K562 (cell line): ENCODE data around the gene MTHFR. TPM values are rescaled to one million over a fixed set of nuclear protein-coding genes. Genes with fewer than 3 reads are reported as not detected.

Experiments
- CBFA2T3 ChIP-seq: fragments of 450-650 bp; IDR thresholded peaks from 2 replicates; pipeline ENCODE4 v1.6.1; 2017
- CBX3 ChIP-seq, 2 experiments: IDR thresholded peaks; 1 replicate in 1 of 2; 2 replicates in 1 of 2; pipeline ENCODE4 v1.6.1; 2012; ENCODE audit warnings: inconsistent platforms in 2 of 2, low read length in 2 of 2, borderline replicate concordance in 1 of 2, control low read depth in 1 of 2
- HIVEP1 ChIP-seq: fragments of 250-450 bp; sonication (Bioruptor Pico); IDR thresholded peaks from 2 replicates; pipeline ENCODE4 v1.4.0; 2020; ENCODE audit warnings: mild to moderate bottlenecking
- JUNB ChIP-seq: fragments of 450-650 bp; formaldehyde crosslinking; conservative IDR thresholded peaks from 2 replicates; pipeline ENCODE4 v1.4.0; 2020; ENCODE audit warnings: mild to moderate bottlenecking
- KLF16 ChIP-seq: IDR thresholded peaks from 2 replicates; pipeline ENCODE4 v1.6.1; 2016; ENCODE audit warnings: antibody characterized with exemption
- MCM5 ChIP-seq: fragments of 450-650 bp; IDR thresholded peaks from 2 replicates; pipeline ENCODE4 v1.6.1; 2016; ENCODE audit warnings: low read depth
- MYBL2 ChIP-seq, 2 experiments: fragments of 450-650 bp in 1 of 2; sonication (generic) in 1 of 2; formaldehyde crosslinking in 1 of 2; IDR thresholded peaks; 2 replicates each; pipeline versions ENCODE4 v1.6.1 to v1.8.1; 2017 to 2022; ENCODE audit warnings: borderline replicate concordance in 1 of 2, inconsistent platforms in 1 of 2, low read depth in 1 of 2, mild to moderate bottlenecking in 1 of 2, missing genetic modification reagents in 1 of 2, moderate library complexity in 1 of 2
- NELFE ChIP-seq: IDR thresholded peaks from 2 replicates; pipeline ENCODE4 v1.6.1; 2011; ENCODE audit warnings: mild to moderate bottlenecking; ENCODE audit not compliant: insufficient read depth, insufficient read length
- RBBP5 ChIP-seq: fragments of 200-600 bp; sonication (generic); IDR thresholded peaks from 2 replicates; pipeline ENCODE4 v1.6.1; 2012; ENCODE audit warnings: borderline replicate concordance, mild to moderate bottlenecking, low read length, control low read depth, inconsistent platforms; ENCODE audit not compliant: insufficient read depth, poor library complexity, severe bottlenecking
- SLC30A9 ChIP-seq: fragments of 250-450 bp; sonication (Bioruptor Pico); IDR thresholded peaks from 2 replicates; pipeline ENCODE4 v1.8.0; 2022; ENCODE audit warnings: mild to moderate bottlenecking, moderate library complexity
- SMARCA5 ChIP-seq: fragments of 450-650 bp; IDR thresholded peaks from 2 replicates; pipeline ENCODE4 v1.6.1; 2016
- SMC3 ChIP-seq: conservative IDR thresholded peaks from 2 replicates; pipeline ENCODE4 v1.6.1; 2011; ENCODE audit warnings: low read depth, low read length, improper control_type of control experiment; ENCODE audit not compliant: insufficient read depth
- TCF3 ChIP-seq: sonication (generic); formaldehyde crosslinking; IDR thresholded peaks from 2 replicates; pipeline ENCODE4 v1.4.0; 2020; ENCODE audit warnings: mild to moderate bottlenecking, missing genetic modification reagents
- ZNF197 ChIP-seq: fragments of 200-800 bp; sonication (Bioruptor generic); IDR thresholded peaks from 2 replicates; pipeline ENCODE4 v1.6.1; 2016; ENCODE audit warnings: low read depth, missing genetic modification characterization, missing compliant biosample characterization
- ZNF316 ChIP-seq: fragments of 450-650 bp; IDR thresholded peaks from 2 replicates; pipeline ENCODE4 v1.6.1; 2016
- ZNF408 ChIP-seq: fragments of 250-450 bp; sonication (Bioruptor Pico); IDR thresholded peaks from 2 replicates; pipeline ENCODE4 v1.4.0; 2020; ENCODE audit warnings: low read depth, mild to moderate bottlenecking, moderate library complexity
- ZNF668 ChIP-seq: fragments of 250-450 bp; sonication (Bioruptor Pico); IDR thresholded peaks from 2 replicates; pipeline ENCODE4 v1.8.0; 2022; ENCODE audit warnings: mild to moderate bottlenecking, inconsistent platforms
- polyA plus RNA-seq, 8 experiments: library from polyadenylated mRNA; depleted of rRNA in 4 of 8; stranded (reverse) in 5 of 8; unstranded in 3 of 8; fragments of >200 nt; fragmentation: Nextera tagmentation in 2 of 8; fragmentation: Illumina TruSeq in 1 of 8; extraction: Ambion mirVana in 2 of 8; extraction: Trizol in 1 of 8; gene quantifications; 2 replicates each; pipeline versions ENCODE4 v1.2.1 to v1.2.3, GENCODE V29; 2011 to 2014; ENCODE audit warnings: inconsistent platforms in 1 of 8, missing spikeins in 1 of 8
- total RNA-seq, 7 experiments: library from RNA; depleted of rRNA in 6 of 7; stranded (reverse); fragments of >200 nt in 6 of 7; fragmentation: Illumina TruSeq in 2 of 7; extraction: Trizol in 2 of 7; gene quantifications; 2 replicates each; pipeline versions ENCODE4 v1.2.1 to v1.2.3, GENCODE V29; 2011 to 2021; ENCODE audit warnings: low replicate concordance in 1 of 7
- TF ChIP-seq, protein P1 (sequence below): sonication (generic); formaldehyde crosslinking; IDR thresholded peaks from 2 replicates; pipeline ENCODE4 v1.8.1; 2023; ENCODE audit warnings: mild to moderate bottlenecking, missing genetic modification reagents
- TF ChIP-seq, protein P2 (sequence below): sonication (generic); formaldehyde crosslinking; IDR thresholded peaks from 2 replicates; pipeline ENCODE4 v1.9.0; 2022; ENCODE audit warnings: mild to moderate bottlenecking, missing genetic modification reagents
- TF ChIP-seq, protein P3 (sequence below): fragments of 450-650 bp; IDR thresholded peaks from 2 replicates; pipeline ENCODE4 v1.6.1; 2016; ENCODE audit warnings: antibody characterized with exemption
- TF ChIP-seq, protein P4 (sequence below): sonication (generic); formaldehyde crosslinking; IDR thresholded peaks from 2 replicates; pipeline ENCODE4 v1.8.0; 2023; ENCODE audit warnings: mild to moderate bottlenecking, missing genetic modification reagents

The MTHFR gene
- total and polyA plus RNA-seq, 9 of the 15 experiments (the other 6 are each of a cell fraction or from before 2014, with no cell fraction given) = 5.0 to 104 (median 62.6) TPM

DNA sequence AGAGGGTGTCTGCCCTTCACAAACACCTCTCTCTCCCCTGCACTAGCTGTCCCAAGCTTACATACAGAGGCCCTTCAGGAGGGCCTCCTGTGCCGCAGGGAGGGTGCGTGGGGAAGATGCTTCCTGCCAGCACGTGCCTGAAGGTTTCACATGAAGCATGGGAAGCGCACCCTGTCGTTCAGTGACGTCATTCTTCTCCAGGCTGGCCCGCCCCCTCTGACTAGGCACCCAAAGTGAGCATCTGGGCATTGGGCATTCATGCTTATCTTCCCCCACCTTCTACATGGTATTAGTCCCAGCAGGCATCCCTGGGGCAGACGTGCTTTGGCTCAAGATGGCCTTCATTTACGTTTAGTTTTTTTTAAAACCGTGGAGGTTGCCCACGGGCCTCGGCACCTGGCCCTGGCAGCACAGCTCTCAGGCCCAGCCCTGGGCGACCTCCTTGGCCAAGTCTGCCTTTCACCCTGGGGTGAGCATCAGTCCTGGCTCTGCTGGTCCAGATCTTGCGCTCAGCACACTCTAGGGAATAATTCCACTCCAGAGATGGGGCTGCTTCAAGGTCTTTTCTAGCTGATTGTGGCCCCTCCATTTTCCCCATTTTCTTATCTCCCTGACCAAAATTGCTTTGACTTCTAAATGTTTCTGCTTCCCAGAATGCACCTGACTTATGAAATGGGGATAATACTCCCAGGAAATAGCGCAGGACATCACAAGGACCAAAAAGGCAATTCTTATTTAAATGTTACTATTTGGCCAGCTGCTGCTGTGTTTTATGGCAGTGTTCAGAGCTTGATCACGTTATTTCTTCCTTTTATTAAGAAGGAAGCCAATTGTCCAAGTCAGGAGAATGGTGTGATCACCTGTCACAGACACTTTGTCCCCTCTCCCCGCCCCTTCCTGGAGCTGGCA, 35.7 kb upstream of the MTHFR start (continued):
- TF ChIP-seq, protein P1, sequence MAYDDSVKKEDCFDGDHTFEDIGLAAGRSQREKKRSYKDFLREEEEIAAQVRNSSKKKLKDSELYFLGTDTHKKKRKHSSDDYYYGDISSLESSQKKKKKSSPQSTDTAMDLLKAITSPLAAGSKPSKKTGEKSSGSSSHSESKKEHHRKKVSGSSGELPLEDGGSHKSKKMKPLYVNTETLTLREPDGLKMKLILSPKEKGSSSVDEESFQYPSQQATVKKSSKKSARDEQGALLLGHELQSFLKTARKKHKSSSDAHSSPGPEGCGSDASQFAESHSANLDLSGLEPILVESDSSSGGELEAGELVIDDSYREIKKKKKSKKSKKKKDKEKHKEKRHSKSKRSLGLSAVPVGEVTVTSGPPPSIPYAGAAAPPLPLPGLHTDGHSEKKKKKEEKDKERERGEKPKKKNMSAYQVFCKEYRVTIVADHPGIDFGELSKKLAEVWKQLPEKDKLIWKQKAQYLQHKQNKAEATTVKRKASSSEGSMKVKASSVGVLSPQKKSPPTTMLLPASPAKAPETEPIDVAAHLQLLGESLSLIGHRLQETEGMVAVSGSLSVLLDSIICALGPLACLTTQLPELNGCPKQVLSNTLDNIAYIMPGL = no peak
- TF ChIP-seq CBX3 (IDR thresholded peaks at IDR 0.05; ENCODE audit: borderline replicate concordance in 1 of 2, low read length in 2 of 2) (no peak), SLC30A9 (no peak), RBBP5 (no peak), SMC3 (no peak), TCF3 (CRISPR knock-in tag) (peak; percentile 43; the same call in 1 of the 2 replicates), SMARCA5 (no peak), ZNF408 (CRISPR knock-in tag) (no peak), NELFE (no peak), ZNF316 (no peak), HIVEP1 (CRISPR knock-in tag) (no peak), JUNB (CRISPR knock-in tag) (peak; percentile 51; the same call in 1 of the 2 replicates), MYBL2 (IDR thresholded peaks at IDR 0.05; ENCODE audit: low read depth) (no peak), MYBL2 (CRISPR knock-in tag; IDR thresholded peaks at IDR 0.05; ENCODE audit: borderline replicate concordance) (no peak), ZNF197 (0 out of 2 replicates have a peak, but pooled peaks have one; percentile 58), KLF16 (no peak), CBFA2T3 (no peak), ZNF668 (no peak), MCM5 (no peak)
- TF ChIP-seq, protein P2, sequence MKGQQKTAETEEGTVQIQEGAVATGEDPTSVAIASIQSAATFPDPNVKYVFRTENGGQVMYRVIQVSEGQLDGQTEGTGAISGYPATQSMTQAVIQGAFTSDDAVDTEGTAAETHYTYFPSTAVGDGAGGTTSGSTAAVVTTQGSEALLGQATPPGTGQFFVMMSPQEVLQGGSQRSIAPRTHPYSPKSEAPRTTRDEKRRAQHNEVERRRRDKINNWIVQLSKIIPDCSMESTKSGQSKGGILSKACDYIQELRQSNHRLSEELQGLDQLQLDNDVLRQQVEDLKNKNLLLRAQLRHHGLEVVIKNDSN (CRISPR knock-in tag) = peak; percentile 61
- TF ChIP-seq, protein P3, sequence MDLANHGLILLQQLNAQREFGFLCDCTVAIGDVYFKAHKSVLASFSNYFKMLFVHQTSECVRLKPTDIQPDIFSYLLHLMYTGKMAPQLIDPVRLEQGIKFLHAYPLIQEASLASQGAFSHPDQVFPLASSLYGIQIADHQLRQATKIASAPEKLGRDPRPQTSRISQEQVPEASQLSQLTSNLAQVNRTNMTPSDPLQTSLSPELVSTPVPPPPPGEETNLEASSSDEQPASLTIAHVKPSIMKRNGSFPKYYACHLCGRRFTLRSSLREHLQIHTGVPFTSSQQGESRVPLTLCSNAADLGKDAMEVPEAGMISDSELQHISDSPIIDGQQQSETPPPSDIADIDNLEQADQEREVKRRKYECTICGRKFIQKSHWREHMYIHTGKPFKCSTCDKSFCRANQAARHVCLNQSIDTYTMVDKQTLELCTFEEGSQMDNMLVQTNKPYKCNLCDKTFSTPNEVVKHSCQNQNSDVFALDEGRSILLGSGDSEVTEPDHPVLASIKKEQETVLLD = no peak
- TF ChIP-seq, protein P4, sequence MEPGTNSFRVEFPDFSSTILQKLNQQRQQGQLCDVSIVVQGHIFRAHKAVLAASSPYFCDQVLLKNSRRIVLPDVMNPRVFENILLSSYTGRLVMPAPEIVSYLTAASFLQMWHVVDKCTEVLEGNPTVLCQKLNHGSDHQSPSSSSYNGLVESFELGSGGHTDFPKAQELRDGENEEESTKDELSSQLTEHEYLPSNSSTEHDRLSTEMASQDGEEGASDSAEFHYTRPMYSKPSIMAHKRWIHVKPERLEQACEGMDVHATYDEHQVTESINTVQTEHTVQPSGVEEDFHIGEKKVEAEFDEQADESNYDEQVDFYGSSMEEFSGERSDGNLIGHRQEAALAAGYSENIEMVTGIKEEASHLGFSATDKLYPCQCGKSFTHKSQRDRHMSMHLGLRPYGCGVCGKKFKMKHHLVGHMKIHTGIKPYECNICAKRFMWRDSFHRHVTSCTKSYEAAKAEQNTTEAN (CRISPR knock-in tag) = no peak
